ENCODE data around the gene BCL6.
A peak's percentile ranks its signal among the peaks of the same experiment; 100 is the strongest.

Gene BCL6

GRCh38 chr3:187679638-187680396, 65.5 kb downstream of the BCL6 start:
- TF ChIP-seq, protein P1, sequence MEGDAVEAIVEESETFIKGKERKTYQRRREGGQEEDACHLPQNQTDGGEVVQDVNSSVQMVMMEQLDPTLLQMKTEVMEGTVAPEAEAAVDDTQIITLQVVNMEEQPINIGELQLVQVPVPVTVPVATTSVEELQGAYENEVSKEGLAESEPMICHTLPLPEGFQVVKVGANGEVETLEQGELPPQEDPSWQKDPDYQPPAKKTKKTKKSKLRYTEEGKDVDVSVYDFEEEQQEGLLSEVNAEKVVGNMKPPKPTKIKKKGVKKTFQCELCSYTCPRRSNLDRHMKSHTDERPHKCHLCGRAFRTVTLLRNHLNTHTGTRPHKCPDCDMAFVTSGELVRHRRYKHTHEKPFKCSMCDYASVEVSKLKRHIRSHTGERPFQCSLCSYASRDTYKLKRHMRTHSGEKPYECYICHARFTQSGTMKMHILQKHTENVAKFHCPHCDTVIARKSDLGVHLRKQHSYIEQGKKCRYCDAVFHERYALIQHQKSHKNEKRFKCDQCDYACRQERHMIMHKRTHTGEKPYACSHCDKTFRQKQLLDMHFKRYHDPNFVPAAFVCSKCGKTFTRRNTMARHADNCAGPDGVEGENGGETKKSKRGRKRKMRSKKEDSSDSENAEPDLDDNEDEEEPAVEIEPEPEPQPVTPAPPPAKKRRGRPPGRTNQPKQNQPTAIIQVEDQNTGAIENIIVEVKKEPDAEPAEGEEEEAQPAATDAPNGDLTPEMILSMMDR (conservative IDR thresholded peaks at IDR 0.05; ENCODE audit: low read depth, low read length), result peak; percentile 98
- peak; percentile 88 for DNase-seq (ENCODE audit: low read depth)
- H3K4me3 ChIP-seq (ENCODE audit: low read depth, low read length), result no peak overlapping the region

- DNase-seq (ENCODE audit: low read depth), result peak; percentile 88
- TF ChIP-seq, protein P1 (conservative IDR thresholded peaks at IDR 0.05; ENCODE audit: low read depth, low read length), result peak; percentile 92
- no peak overlapping the region for H3K4me3 ChIP-seq (ENCODE audit: low read depth, low read length)
Observed at GRCh38 chr3:187678726-187679268, 66.5 kb downstream of the BCL6 start.

DNA sequence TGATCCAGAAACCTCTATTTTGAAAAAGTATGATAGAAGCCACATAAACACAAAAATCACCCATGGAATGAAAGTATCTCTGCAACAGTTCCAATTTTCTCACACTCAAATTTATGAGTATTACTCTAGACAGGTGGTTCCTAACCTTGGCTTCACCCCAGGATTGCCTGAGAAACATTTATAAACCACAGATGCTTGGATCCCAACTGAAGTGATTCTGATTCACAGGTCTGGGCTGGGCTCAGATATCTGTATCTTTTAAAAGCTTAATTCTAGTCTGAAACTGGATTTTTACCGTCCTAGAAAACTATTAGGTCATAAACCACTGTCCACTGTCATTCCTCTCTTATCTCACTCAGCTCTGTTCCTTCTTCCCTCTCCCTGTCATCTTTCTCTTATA, 67.7 kb downstream of the BCL6 start:
- no peak overlapping the region for H3K4me3 ChIP-seq (ENCODE audit: low read depth, low read length)
- TF ChIP-seq, protein P1 (conservative IDR thresholded peaks at IDR 0.05; ENCODE audit: low read depth, low read length), result no peak

GRCh38 chr3:187673012-187673411, 72.3 kb downstream of the BCL6 start:
- TF ChIP-seq, protein P1 (conservative IDR thresholded peaks at IDR 0.05; ENCODE audit: low read depth, low read length), result no peak
- H3K4me3 ChIP-seq (ENCODE audit: low read depth, low read length), result no peak overlapping the region
- peak; percentile 21 for DNase-seq (ENCODE audit: low read depth)

More for the DNA sequence above, 67.7 kb downstream of the BCL6 start:
- DNase-seq (ENCODE audit: low read depth), result no peak

Data from choroid plexus epithelial cell (primary cell).